Uterus (tissue), 2 donors: ENCODE measurements around the gene CD164L2.

ENCODE experiments used
- CTCF ChIP-seq, 4 experiments: fragments of 200-600 bp in 2 of 4; fragments of 450-650 bp in 2 of 4; sonication (generic) in 2 of 4; IDR thresholded peaks; one replicate each; pipeline ENCODE4 v1.5.1; 2016 to 2019; ENCODE audit warnings: antibody characterized with exemption in 4 of 4, mild to moderate bottlenecking in 2 of 4, moderate library complexity in 1 of 4
- POLR2A ChIP-seq, 2 donors: fragments of 450-650 bp; IDR thresholded peaks; one replicate each; pipeline ENCODE4 v1.6.1; 2016; ENCODE audit warnings: antibody characterized with exemption in 2 of 2, mild to moderate bottlenecking in 1 of 2, moderate library complexity in 1 of 2

GRCh38 chr1:27361044-27361402 is 22.1 kb downstream of the CD164L2 start:
- TF ChIP-seq CTCF (IDR thresholded peaks at IDR 0.05): no peak
- no peak for TF ChIP-seq POLR2A (IDR thresholded peaks at IDR 0.05)
